ENCODE measurements around the gene CRYGS.
A peak's percentile ranks its signal among the peaks of the same experiment; 100 is the strongest.
"Not testable (repeated sequence)": the region's sequence is repeated elsewhere in the genome, so short reads cannot be mapped to it uniquely, and the experiment has no call there.

CRYGS gene

DNA sequence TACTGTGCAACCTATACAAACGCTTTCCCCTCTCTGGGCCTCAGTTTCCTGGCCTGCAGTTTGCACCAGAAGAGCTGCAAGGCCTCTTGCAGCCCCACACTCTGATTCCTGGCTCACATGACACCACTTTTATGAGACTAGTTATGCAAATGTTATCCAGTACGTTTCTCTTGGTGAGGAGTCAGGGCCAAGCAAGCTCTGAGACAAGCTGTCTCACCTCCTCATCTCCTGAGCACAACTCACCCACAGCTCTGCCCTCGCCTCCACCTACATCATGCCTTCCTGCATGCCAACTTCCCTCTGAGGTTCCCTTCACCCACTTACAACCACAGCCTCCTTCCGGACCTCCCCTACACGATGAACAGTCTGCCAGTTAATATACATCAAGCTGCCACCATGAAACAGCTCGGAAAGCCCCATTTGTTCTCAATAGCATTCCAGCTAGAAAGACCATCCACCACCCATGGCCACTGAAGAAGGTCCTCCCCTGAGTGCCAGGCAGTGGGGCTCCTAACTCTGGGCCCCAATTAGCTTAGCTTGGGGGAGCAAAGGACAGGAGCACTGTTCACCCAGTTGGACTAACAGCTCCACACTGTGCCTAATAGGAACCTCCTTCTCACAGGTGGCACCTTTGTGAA lies 25.0 kb downstream of the CRYGS start:
- peak; percentile 87 for DNase-seq (ENCODE audit: low spot score)

GRCh38 chr3:186517218-186517617 lies 27.0 kb downstream of the CRYGS start:
- no peak for DNase-seq (ENCODE audit: low spot score)

DNA sequence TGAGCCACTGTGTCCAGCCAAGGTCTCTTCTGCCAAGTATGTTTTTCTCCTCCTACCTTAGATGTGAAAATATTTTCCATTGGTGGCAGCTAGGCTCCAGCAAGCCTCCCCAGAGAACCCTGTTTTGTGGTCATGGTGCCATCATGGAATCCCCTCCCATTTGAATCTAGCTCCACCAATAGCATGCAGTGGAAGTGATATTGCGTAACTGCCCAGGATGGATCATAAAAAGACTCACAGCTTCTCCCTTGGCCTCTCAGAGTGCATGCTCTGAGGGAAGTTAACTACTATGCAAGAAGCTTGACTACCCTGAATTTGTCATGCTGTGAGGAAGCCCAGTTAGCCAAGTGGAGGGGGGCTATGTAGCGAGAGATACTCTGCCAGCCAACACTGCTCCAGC lies 27.5 kb downstream of the CRYGS start:
- DNase-seq (ENCODE audit: low spot score), result no peak

- peak; percentile 64 for DNase-seq (ENCODE audit: low spot score)
Observed at GRCh38 chr3:186515125-186515524, 29.1 kb downstream of the CRYGS start.

GRCh38 chr3:186514296-186515002 lies 29.7 kb downstream of the CRYGS start:
- peak; percentile 60 for DNase-seq (ENCODE audit: low spot score)

GRCh38 chr3:186513386-186513785 lies 30.8 kb downstream of the CRYGS start:
- DNase-seq (ENCODE audit: low spot score), result no peak

DNA sequence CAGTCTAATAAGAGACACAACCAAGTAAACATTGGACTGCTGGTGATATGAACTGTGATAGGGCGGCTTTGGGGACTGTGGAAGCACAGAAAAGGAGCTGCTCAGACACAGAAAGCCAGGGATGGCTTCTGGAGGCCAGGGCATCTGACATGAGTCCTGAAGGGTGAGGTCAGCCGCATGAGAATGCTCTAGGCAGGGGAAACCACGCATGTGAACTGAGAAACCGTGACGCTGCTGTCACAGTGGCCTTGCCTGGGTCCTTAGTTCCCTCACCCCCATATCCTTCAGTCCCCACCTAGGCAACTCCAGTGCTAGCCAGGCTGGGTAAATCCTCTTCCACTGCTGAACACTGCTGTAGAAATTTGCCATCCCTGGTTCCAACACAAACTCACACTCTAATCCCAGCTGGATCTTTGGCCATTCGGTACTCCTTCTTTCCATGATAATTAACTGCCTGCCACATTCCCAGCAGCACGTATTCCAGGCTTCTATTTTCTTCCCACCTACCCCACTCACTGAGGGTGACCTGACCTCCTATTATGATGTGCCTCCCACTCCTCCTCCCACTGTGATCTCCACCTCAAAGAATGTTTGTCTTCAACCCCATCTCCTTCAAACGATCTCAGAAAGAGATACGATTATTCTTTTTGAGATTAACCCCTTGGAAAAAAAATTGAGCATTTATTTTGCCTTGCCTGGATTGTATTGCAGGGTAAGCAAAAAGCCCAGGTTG lies 31.4 kb downstream of the CRYGS start:
- DNase-seq (ENCODE audit: low spot score), result no peak

DNA sequence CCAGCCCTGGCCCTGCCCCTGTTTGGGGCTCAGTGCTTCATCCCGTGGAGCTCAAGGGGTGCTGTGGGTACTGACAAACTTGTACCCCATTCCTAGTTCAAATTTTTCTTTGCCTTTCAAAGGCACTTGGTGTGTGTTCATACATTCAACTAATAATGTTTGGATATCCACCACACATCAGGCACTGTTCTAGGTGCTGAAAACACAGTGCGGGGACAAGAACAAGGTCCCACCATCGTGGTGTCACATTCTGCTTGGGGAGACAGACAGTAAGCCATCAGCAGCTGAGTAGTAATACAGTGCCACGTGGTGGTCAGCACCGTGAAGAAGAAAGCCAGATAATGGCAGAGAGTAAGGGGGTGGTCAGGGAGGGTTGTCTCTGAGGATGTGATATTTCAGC lies 32.5 kb downstream of the CRYGS start:
- DNase-seq (ENCODE audit: low spot score), result no peak

- DNase-seq (ENCODE audit: low spot score), result peak; percentile 55
Observed at GRCh38 chr3:186511245-186511644, 32.9 kb downstream of the CRYGS start.

- no peak for DNase-seq (ENCODE audit: low spot score)
Observed at GRCh38 chr3:186510374-186511079, 33.7 kb downstream of the CRYGS start.

- no peak for DNase-seq (ENCODE audit: low spot score)
Observed at GRCh38 chr3:186509423-186509822, 34.8 kb downstream of the CRYGS start.

- DNase-seq (ENCODE audit: low spot score), result peak; percentile 42
Observed at GRCh38 chr3:186506857-186507256, 37.3 kb downstream of the CRYGS start.

- no peak for DNase-seq (ENCODE audit: low spot score)
Observed at GRCh38 chr3:186506191-186506739, 37.9 kb downstream of the CRYGS start.

- DNase-seq (ENCODE audit: low spot score), result no peak
Observed at GRCh38 chr3:186502966-186503712, 41.0 kb downstream of the CRYGS start.

GRCh38 chr3:186502138-186502948 lies 41.8 kb downstream of the CRYGS start:
- no peak for DNase-seq (ENCODE audit: low spot score)

DNA sequence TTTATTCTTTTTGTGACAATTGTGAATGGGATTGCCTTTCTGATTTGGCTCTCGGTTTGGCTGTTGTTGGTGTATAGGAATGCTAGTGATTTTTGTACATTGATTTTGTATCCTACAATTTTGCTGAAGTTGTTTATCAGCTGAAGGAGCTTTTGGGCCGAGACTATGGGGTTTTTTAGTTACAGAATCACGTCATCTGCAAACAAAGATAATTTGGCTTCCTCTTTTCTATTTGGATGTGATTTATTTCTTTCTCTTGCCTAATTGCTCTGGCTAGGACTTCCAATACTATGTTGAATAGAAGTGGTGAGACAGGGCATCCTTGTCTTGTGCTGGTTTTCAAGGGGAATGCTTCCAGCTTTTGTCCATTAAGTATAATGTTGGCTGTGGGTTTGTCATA lies 44.2 kb downstream of the CRYGS start:
- DNase-seq (ENCODE audit: low spot score), result not testable (repeated sequence)

GRCh38 chr3:186498022-186498421 lies 46.2 kb downstream of the CRYGS start:
- not testable (repeated sequence) for DNase-seq (ENCODE audit: low spot score)

GRCh38 chr3:186497608-186498007 lies 46.6 kb downstream of the CRYGS start:
- DNase-seq (ENCODE audit: low spot score), result no peak

- no peak for DNase-seq (ENCODE audit: low spot score)
Observed at GRCh38 chr3:186496635-186497034, 47.5 kb downstream of the CRYGS start.

DNA sequence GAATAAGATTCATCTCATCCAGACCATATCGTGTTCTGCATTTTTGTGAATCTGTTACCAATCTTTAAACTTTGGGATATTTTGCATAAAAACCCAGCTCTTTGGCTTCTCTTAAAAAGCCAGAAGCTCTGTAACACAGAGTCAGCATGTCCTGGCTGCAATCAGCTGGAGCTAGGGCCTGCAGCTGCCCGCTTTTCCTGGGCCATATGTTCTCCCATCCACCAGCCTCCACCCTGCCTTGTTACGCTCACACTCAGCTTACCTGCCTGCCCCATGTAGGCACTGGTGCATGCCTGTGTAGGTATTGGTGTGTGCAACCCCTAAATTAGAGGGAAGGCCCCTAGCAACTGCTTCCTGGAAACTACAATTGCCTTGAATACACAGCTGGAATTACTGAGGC lies 48.2 kb downstream of the CRYGS start:
- no peak for DNase-seq (ENCODE audit: low spot score)

Data from activated CD4-positive, alpha-beta T cell treated with anti-CD3 and anti-CD28 coated beads, Interleukin-2, Interleukin-4, amounts not matched to agents 100 ng/mL and 50 ng/mL, durations not matched to agents 16 hours and 8 hours (primary cell).